GM19467 (cell line): Measurements from ENCODE around the gene GRID2.

Experiments
- ATAC-seq: cut with Tn5 transposase; IDR thresholded peaks from one replicate; pipeline ENCODE4 v1.9.1; 2021; ENCODE audit warnings: mild to moderate bottlenecking, moderate library complexity; ENCODE audit not compliant: unreplicated experiment

The GRID2 gene

DNA sequence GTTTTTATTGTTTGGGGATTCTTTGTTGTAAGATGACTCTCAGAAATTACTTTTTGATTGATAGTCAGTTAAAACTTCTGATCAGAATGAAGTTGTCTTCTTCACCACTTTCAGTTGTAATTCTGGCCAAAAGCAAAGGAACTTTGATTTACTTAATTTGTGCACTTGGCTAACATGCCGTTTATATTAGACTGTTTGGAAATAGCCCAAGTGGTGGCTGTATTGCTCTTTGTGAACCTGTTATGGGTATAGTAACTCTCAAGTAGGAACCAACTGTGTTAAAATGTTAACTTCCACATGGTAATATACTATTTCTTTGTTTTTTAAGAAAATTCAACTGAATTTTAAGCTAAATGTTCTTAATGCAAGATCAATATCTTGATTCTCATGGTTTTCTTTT lies 581.9 kb downstream of the GRID2 start:
- no peak for ATAC-seq

DNA sequence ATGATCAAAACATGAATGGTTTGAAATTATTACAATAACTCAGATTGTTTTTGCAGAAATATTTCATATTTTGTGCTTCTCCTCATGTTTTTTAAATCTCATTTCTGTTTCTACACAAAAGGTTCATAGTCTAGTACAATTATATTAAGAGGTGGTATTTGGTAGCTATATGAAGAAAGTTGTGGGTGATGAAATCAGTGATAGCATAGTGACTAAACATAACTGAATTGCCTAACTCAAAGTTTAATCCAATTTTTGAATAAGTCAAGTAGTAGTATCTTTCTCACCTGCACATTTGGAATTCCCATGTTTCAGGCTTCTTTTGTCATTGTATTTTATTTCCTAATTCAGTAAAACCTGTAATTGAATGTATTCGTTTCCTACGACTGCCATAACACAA lies 648.7 kb downstream of the GRID2 start:
- ATAC-seq: no peak

DNA sequence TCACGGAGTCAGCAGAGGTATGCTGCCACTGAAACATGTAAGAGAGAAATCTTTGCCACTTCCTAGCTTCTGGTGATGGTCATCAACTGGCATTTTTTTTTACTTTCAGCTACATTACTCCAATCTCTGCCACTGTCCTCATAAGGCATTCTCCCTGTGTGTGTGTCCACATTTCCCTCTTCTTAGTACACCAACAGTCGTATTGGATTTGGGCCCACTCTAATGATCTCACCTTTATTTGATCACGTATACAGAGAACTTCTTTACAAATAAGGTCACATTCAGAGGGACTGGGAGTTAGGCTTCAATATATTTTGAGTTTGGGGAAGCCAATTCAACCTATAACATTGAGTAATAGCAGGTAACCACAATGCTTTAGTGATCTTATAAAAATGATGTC lies 649.1 kb downstream of the GRID2 start:
- no peak for ATAC-seq

DNA sequence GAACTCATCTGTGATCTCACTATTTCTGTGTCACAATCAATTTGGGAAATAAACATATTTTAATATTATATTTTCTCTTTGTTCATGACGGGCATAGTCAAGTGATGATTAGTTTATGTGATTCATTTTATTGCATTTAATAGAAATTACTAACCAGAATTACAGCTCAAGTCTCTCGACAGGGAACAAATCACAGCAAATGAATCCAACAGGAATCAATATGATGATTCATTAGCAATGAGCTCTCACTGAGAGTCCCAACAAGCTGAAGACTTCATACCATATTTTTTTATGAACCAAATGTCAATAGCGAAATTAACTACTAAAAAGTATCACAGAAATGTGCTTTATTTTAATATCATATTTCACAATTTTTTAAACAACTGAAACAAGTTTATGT lies 649.7 kb downstream of the GRID2 start:
- no peak for ATAC-seq

DNA sequence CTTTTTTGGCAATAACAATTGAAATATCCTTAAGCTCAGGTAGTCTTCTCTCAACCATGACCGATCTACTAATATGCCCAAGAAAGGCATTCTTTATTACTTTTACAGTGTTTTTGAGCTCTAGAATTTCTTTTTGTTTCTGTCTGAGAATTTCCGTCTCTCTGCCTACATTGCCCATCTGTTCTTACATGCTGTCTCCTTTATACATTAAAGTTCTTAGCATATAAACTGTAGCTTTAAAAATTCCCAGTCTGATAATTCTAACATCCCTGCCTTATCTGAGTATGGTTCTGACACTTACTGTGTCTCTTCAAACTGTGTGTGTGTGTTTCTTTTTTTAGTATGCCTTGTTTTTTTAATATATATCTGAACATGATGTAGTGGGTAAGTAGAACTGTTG lies 658.1 kb downstream of the GRID2 start:
- no peak for ATAC-seq

DNA sequence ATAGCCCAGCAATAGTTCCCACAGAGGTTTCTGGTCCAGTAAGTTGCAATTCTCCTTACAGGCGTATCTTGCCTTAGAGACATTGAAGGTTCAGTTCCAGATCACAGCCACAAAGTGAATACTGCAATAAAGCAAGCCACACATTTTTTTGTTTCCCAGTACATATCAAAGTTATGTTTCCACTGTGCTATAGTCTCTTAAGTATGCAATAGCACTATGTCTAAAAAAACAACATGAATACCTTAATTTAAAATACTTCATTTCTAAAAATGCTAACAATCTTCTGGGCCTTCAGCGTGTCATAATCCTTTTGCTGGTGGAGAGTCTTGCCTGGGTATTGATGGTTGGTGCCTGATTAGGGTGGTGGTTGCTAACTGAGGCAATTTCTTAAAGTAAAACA lies 659.1 kb downstream of the GRID2 start:
- no peak for ATAC-seq

DNA sequence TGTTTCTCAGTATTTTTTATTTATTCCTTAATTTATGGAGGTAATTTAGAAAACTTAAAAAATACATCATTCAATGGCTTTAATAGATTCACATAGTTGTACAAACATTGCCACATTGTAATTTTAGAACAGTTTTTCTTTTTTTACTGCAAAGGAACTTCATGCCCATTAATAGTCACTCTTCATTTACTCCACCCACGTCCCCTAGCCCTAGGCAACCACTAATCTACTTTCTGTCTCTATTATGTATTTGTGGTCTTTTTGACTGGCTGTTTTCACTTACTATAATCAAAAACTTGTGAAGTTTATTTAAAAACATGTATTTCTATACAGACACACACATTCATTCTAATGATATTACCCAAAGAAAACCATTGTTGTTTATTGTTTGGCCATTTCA lies 664.8 kb downstream of the GRID2 start:
- no peak for ATAC-seq

DNA sequence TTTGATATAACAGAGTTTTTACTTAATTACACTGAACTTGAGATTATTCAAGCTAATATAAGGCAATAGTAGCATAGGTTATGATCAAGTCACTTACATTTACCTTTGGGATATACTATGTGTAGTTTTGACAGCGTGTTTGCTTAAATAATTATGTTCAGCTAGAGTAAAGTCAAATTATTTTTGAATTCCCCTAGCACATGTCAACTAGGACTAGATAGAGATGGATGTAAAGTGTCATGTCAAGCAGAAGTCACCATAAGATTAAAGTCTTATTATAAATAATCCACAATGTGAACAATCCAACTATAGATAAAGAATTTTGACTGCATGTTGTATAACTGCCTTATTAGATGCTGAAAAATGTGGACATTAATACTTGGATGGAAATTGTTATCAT lies 665.2 kb downstream of the GRID2 start:
- ATAC-seq: no peak

DNA sequence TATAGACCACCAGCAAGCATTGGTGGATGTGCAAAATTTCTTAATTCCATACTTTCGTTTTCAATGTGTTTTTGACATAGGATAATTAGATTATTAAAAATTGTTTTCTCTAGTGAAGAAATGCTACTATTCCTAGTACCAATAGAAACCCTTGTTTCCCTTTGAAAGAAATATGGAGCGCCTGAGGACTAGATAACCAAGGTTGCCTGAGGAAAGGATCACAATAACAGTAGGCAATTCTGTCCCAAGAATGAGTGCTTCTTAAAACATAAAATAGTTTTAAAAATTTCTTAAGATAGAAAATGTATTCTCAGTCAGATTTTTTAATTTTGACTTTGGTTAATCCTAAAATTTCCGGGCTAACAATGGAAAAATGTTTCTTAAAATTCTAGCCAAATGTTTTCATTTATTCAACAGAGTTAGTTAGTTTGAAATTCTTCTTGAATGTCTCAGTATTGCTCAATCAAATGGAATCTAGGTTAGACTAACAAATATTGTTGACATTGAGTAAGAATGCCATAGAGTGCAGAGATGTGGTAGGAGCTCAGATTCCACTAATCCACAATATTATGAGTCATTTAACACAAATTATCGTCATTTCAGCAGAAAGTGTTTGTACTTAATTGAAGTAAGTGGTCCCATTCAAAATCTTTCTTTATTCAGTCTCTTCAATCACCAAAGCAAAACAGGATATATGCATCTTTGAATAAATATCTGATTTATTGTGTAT lies 666.0 kb downstream of the GRID2 start:
- ATAC-seq: no peak

DNA sequence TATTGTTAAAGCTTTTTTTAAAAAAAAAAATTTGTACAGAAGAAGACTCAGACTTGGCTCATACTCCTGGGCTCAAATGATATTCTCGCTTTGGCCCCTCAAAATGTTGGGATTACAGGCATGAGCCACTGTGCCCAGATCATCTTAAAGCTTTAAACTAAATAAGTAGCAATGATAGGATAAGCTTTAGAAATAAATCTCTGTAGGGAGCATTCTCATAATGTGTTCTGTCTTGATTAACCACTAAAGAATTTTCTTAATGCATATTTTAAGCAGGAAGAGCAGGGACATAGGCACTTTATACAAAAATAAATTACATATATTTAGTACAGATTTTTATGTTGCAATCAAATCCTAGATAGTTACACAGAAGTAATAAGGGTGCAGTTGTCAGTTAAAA lies 667.2 kb downstream of the GRID2 start:
- ATAC-seq: no peak

DNA sequence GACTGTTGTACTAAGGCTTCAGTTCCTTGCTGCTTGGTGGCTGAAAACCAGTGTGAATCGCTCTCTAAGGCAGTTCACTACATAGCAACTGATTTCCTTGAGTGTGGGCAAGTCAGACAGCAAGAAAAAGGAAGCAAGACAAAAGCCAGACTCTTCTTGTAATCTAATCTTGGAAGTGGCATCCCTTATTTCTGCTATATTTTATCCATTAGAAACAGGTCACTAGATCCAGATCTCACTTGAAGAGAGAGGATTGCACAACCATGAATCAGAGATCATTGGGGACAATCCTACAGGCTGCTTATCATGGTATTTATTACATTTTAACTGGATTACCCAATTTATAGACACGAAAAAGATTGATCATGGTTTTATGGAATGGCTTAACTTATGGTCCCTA lies 684.5 kb downstream of the GRID2 start:
- no peak for ATAC-seq

DNA sequence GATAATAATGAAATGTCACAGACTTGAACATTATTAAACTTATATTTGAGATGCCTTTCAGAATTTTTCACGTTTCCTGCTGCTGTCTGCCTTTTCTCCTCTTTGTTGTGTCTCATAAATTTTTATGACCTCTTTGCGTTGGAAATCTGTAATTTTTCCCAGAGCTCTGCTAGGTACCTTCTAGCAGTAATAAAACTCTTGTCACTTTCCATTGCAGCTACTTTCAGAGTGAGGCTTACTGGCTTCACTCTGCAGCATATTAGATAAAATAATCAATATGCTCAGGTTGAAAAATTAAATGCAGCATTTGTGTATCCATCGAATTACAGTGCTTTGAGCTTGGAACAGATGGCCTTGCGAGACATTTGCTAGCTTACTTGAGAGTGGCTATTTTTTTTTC lies 689.0 kb downstream of the GRID2 start:
- no peak for ATAC-seq

DNA sequence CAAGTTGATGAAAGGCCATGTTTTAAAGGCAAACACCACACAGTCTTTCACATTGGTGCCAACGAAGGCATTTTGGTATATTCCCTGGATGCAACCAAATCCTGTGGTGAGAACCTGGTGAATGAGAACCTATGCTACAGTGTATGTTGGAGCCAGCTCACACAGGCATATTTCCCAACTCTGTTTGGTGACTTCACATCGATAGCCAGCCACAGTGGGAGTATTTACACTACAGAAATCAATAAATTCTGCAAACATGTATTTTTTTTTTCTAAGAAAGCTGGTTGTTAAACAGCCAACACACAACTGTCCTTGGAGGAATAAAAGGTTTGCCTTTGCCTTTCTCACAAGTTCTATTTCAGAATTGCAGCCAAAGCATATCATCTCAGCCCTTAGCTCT lies 691.0 kb downstream of the GRID2 start:
- no peak for ATAC-seq

DNA sequence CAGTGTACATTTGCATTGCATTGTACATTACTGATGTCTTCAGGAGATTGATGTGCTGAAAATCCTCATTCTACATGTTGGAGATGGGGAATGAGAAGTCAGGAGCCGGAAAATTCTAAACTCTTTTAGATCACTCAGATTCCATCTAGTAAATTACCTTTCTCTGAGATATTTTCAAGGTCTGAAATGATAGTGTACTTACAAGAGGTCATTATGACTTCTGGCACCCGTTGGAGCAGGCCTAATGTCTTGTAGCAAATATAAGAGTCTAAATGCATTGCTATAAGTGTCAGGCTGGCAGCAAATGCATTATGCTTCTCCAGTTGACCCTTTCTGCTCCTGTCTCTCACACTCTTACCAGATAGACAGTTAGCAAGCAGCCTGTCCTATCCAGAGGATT lies 692.8 kb downstream of the GRID2 start:
- no peak for ATAC-seq

DNA sequence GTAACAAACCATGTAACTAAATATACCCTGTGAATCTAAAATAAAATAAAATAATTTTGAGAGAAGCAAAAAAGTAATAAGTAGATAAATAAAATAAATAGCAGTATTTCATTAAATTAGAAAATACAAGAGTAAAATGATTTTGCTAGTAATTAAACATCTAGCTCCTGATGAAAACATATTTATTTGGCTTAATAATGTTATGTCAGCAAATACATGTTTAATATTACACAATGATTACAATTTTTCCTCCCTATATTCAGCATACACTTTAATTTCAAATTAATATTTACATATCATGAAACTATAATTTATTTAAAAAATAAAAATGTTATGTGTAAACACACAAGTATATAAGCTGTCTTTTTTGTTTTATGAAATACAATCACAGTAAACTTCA lies 697.1 kb downstream of the GRID2 start:
- ATAC-seq: no peak

DNA sequence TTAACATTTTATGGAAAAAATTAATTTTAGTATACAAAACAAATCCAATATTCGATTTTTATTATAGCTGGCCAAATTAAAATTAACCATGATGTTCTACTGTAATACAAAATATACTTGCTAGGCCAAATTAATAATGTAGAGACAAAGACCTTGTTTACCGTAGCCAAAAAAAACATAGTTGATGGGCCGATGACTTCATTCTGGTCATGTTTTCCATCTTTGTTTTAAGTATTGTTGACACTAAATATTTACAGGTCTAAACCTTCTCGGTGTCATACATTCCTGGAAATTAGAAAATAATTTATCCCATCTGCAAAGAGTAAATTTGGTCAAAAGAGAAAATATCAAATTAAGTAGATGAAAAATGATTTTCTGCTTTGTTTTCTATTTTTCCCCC lies 698.5 kb downstream of the GRID2 start:
- no peak for ATAC-seq

DNA sequence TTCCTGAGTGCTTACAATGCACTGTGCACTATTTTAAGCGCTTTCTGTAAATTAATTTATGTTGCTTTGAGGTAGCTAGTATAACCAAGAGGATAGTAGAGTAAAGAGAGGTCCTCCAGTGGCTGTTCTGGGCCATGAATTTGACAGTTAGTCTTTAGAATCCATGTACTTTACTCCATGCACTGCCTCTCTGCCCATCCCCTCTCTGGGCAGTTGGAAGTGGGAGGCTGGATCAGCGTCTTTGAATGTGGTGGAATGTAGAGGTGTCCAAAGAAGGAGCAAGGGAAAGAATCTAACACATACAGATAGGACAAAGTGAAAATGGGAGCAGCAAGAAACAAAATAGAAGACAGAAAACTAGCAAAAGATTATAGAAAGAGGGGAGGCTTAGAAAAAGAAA lies 712.6 kb downstream of the GRID2 start:
- ATAC-seq: no peak

DNA sequence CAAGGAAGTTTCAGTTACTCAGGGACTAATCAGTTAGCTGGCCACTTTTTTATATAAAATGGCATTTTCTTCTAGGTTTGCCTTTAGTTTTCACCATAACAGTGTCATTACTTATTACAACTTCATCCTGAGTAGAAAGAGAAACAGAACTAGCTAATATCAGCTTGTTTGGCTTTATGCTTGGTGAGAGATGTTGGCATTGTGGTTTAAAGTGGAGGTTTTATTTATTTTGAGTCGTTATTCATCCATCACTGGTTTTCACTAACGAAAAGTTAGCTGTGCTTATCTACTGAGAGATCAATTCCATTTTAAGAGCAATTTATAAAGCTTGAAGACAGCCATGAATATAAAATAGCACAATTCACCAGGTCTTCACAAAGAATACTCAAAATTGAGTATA lies 714.5 kb downstream of the GRID2 start:
- ATAC-seq: no peak

DNA sequence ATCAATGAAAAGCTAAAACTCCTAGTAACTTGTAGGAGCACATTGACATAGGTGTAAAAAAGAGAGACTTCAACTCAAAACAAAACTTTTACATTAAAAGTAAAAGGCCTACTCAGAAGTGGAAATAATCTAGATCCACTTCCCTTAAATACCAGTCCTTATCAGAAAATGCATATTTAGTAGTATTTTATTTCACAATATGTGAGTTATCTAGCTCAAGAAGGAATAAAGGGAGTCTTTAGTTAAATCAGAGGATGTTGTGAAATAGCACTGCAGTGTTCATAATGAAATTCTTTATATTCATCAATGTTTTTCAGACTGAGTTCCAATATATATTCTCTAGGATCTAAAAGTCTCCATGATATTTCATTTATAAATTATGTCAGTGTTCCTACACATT lies 715.0 kb downstream of the GRID2 start:
- ATAC-seq: no peak

DNA sequence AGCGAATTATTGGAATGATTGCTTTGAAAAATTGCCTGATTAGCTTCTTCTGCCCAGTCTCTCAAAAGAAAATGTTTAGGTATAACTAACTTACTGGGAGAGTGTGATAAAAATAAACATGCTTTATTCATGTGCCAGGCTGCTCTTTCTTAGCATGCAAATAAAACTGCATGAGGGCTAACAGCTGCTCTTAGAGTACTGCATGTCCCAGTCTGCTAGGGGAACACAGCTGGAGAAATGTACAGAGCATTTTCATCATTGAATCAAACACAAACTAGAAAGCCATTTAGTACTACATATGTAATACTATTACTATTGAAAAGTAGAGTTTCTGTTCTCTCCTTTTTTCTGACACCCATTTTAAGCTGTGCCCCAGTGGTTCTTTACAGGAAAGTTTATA lies 726.0 kb downstream of the GRID2 start:
- no peak for ATAC-seq

DNA sequence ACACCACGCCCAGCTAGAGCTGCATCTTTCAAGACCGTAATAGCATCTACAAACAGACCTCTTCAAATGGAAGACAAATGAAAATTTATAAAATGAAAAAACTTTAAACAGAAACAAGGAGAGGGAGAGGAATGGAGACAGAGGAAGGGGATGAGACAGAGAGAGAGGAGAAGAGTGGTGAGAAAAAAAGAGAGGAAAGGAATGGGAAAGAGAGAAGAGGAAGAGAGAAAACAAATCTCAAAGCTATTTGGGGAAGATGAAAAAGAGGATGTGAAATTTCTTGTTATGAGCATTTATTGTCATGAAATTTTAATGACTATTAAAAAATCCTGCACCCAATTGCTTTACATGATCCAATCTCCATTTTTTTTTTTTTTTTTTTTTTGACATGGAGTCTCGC lies 726.9 kb downstream of the GRID2 start:
- no peak for ATAC-seq

DNA sequence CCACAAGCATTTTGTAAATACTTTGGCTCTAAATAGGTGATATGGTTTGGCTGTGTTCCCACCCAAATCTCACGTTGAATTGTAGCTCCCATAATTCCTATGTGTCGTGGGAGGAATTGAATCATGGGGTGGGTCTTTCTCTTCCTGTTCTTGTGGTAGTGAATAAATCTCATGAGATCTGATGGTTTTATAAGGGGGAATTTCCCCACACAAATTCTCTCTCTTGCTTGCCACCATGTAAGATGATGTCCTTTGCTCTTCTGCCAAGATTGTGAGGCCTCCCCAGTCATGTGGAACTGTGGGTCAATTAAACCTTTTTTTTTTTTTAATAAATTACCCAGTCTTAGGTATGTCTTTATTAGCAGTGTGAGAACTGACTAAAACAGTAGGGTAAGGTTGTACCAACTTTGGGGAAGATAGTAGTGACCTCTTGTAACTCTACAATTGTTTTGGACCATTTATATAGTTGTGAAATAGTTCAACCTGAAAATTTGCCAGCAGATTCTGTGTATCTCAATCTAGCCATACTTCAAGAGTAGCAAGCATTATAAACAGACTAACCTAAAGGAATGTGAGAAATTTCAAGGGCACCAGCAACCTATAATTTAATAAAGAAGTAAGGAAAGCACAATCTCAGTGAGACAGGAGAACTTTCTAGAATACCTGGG lies 727.8 kb downstream of the GRID2 start:
- no peak for ATAC-seq

DNA sequence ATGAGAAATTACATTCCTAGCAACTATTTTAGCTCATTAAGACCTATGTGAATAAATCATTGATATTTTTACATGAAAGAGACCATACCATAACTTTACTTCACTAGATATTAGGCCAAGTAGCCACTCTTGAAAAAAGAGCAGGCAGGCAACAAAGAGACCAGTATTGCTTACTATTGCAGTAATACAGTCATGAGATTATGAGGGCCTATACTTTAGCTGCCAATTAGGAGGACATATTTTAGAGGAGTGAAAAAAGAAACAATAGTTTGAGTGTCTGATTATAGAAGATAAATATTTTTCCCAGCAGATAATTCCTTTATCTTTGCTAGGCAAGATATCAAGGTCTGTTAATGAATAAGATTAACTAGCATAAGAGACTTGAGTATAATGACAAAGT lies 739.0 kb downstream of the GRID2 start:
- ATAC-seq: no peak
